Activated T-cell treated with anti-CD3 and anti-CD28 coated beads, Interleukin-2, amount 50 U/mL, for 1 hour (primary cell): Measurements from ENCODE around the gene RNF31.
A peak's percentile ranks its signal among the peaks of the same experiment; 100 is the strongest.

ENCODE experiments used
- DNase-seq: peaks from one replicate; pipeline ENCODE4 v3.0.0-alpha.2; 2020

Gene RNF31

GRCh38 chr14:24117179-24117578 is 30.1 kb upstream of the RNF31 start:
- DNase-seq: no peak

- DNase-seq: no peak
Observed at GRCh38 chr14:24119691-24120090, 27.6 kb upstream of the RNF31 start.

GRCh38 chr14:24121210-24121609 is 26.1 kb upstream of the RNF31 start:
- no peak for DNase-seq

GRCh38 chr14:24122416-24122815 is 24.9 kb upstream of the RNF31 start:
- no peak for DNase-seq

- no peak for DNase-seq
Observed at GRCh38 chr14:24122898-24123297, 24.4 kb upstream of the RNF31 start.

- no peak for DNase-seq
Observed at GRCh38 chr14:24123424-24124417, 23.6 kb upstream of the RNF31 start.

- no peak for DNase-seq
Observed at GRCh38 chr14:24126939-24127338, 20.4 kb upstream of the RNF31 start.

GRCh38 chr14:24127673-24128072 is 19.6 kb upstream of the RNF31 start:
- DNase-seq: no peak

- no peak for DNase-seq
Observed at GRCh38 chr14:24129410-24129998, 17.8 kb upstream of the RNF31 start.

GRCh38 chr14:24130380-24130716 is 16.9 kb upstream of the RNF31 start, which contains the start of gene FITM1:
TSS of gene FITM1 (plus strand) at chr14:24130659. CDS start at chr14:24131564, 905 bp downstream.
- DNase-seq: no peak

GRCh38 chr14:24130717-24131548 is 16.4 kb upstream of the RNF31 start:
- DNase-seq: no peak

GRCh38 chr14:24131549-24131966 is 15.7 kb upstream of the RNF31 start:
- no peak for DNase-seq

GRCh38 chr14:24132061-24132685 is 15.1 kb upstream of the RNF31 start:
- peak; percentile 46 for DNase-seq

GRCh38 chr14:24132976-24133375 is 14.3 kb upstream of the RNF31 start:
- no peak for DNase-seq

- DNase-seq: no peak
Observed at GRCh38 chr14:24133735-24134134, 13.6 kb upstream of the RNF31 start.

- DNase-seq: no peak
Observed at GRCh38 chr14:24135584-24135833, 11.8 kb upstream of the RNF31 start.

- peak; percentile 97 for DNase-seq
Observed at GRCh38 chr14:24135834-24136683, 11.2 kb upstream of the RNF31 start, which contains the start of gene PSME1. TSS of gene PSME1 (plus strand) at chr14:24136194. CDS start at chr14:24136263, 69 bp downstream.

- no peak for DNase-seq
Observed at GRCh38 chr14:24136684-24137528, 10.4 kb upstream of the RNF31 start.

GRCh38 chr14:24137529-24138395 is 9.5 kb upstream of the RNF31 start:
- DNase-seq: no peak
